Karpas-422 (cell line): ENCODE measurements around the gene SAMD1. TPM values are rescaled to one million over a fixed set of nuclear protein-coding genes. Genes with fewer than 3 reads are reported as not detected.
"Not testable (repeated sequence)": the region's sequence is repeated elsewhere in the genome, so short reads cannot be mapped to it uniquely, and the experiment has no call there.

Experiments used
- DNase-seq: peaks from one replicate; pipeline ENCODE4 v3.0.0-alpha.2; 2015
- H2AFZ ChIP-seq: fragments of 200-600 bp; sonication (generic); 2 replicates; pipeline ENCODE4 v1.6.1; 2014; ENCODE audit warnings: antibody characterized with exemption, low read length, mixed read lengths
- H3K27ac ChIP-seq: fragments of 200-600 bp; sonication (generic); 2 replicates; pipeline ENCODE4 v1.5.1; 2014; ENCODE audit warnings: mild to moderate bottlenecking, low read length, moderate library complexity
- H3K27me3 ChIP-seq: fragments of 200-600 bp; sonication (generic); 2 replicates; pipeline ENCODE4 v1.6.1; 2014; ENCODE audit warnings: low read length, mixed read lengths
- H3K36me3 ChIP-seq: fragments of 200-600 bp; sonication (generic); 2 replicates; pipeline ENCODE4 v1.6.1; 2014; ENCODE audit warnings: low read length, mixed read lengths; ENCODE audit not compliant: insufficient read depth
- H3K4me1 ChIP-seq: fragments of 200-600 bp; sonication (generic); 2 replicates; pipeline ENCODE4 v1.6.1; 2014; ENCODE audit warnings: mild to moderate bottlenecking, low read length, mixed read lengths
- H3K4me2 ChIP-seq: fragments of 200-600 bp; sonication (generic); 2 replicates; pipeline ENCODE4 v1.6.1; 2014; ENCODE audit warnings: low read length, low read depth, mild to moderate bottlenecking; ENCODE audit not compliant: poor library complexity, severe bottlenecking
- H3K4me3 ChIP-seq: fragments of 200-600 bp; sonication (generic); 2 replicates; pipeline ENCODE4 v1.5.1; 2014; ENCODE audit warnings: mild to moderate bottlenecking, antibody characterized with exemption, low read length, mixed read lengths
- H3K79me2 ChIP-seq: fragments of 200-600 bp; sonication (generic); 2 replicates; pipeline ENCODE4 v1.6.1; 2014; ENCODE audit warnings: mild to moderate bottlenecking, low read length, mixed read lengths
- H3K9ac ChIP-seq: fragments of 200-600 bp; sonication (generic); 2 replicates; pipeline ENCODE4 v1.6.0; 2014; ENCODE audit warnings: low read length
- H3K9me2 ChIP-seq: fragments of 200-600 bp; sonication (generic), shearing (Covaris generic); replicated peaks from 2 replicates; pipeline ENCODE4 v1.6.0; 2014; ENCODE audit warnings: mild to moderate bottlenecking, low read length, moderate library complexity; ENCODE audit not compliant: insufficient read depth
- H3K9me3 ChIP-seq: fragments of 300-700, 200-600 bp; sonication (generic); 2 replicates; pipeline ENCODE4 v1.6.1; 2014; ENCODE audit warnings: low read length, mixed read lengths
- H4K20me1 ChIP-seq: fragments of 200-600 bp; sonication (generic); 2 replicates; pipeline ENCODE4 v1.6.1; 2014; ENCODE audit warnings: mild to moderate bottlenecking, antibody characterized with exemption, low read length, low read depth; ENCODE audit not compliant: insufficient read depth
- total RNA-seq: library from RNA; depleted of rRNA; stranded (reverse); fragments of >200 nt; shearing (Covaris generic); gene quantifications from 2 replicates; pipeline ENCODE4 v1.2.3, GENCODE V29; 2014; ENCODE audit warnings: low replicate concordance

The SAMD1 gene
- total RNA-seq, 1 experiment from 2014 or later = 31.8 TPM

DNA sequence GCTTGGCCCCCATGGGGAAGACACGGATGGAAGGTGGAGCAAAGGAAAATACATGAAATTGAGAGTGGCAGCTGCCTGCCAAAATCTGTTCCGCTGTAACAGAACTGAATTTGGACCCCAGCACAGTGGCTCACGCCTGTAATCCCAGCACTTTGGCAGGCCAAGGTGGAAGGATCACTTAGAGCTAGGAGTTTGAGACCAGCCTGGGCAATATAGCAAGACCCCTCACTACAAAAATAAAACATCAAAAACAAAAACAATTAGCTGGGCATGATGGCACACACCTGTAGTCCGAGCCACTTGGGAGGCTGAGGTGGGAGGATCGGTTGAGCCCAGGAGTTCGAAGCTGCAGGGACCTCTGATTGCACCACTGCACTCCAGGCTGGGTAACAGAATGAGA, 38.1 kb downstream of the SAMD1 start:
- Histone ChIP-seq H4K20me1 (no peaks in the 10 kb centered on the region), H3K27me3 (no peaks in the 10 kb centered on the region), H2AFZ (no peak overlapping the region), H3K4me3 (no peak overlapping the region), H3K9me2 (no peaks in the 10 kb centered on the region), H3K4me1 (no peaks in the 10 kb centered on the region), H3K9ac (no peak overlapping the region), H3K36me3 (no peaks in the 10 kb centered on the region), H3K27ac (no peak overlapping the region), H3K9me3 (no peaks in the 10 kb centered on the region; the same call in 1 of the 2 replicates), H3K79me2 (no peaks in the 10 kb centered on the region), H3K4me2 (no peak overlapping the region)
- no peak for DNase-seq

DNA sequence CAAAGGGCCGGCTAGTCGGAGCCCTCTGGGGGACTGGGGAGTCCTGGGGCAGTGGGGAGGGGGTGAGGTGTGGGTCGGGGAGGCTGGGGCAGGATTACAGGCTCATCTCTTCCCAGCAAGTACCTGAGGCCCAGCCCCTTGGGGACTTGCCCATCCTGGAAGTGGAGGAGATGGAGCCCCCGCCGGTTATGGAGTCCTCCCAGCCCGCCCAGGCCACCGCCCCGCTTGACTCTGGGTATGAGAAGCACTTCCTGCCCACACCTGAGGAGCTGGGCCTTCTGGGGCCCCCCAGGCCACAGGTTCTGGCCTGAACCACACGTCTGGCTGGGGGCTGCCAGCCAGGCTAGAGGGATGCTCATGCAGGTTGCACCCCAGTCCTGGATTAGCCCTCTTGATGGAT, 38.6 kb downstream of the SAMD1 start:
- Histone ChIP-seq H3K9me3 (no peaks in the 10 kb centered on the region; the same call in 1 of the 2 replicates), H3K9me2 (no peaks in the 10 kb centered on the region), H3K4me1 (no peaks in the 10 kb centered on the region), H3K27me3 (no peaks in the 10 kb centered on the region), H4K20me1 (no peaks in the 10 kb centered on the region), H3K4me2 (no peak overlapping the region), H3K36me3 (no peaks in the 10 kb centered on the region), H3K4me3 (no peak overlapping the region), H2AFZ (no peak overlapping the region), H3K27ac (no peak overlapping the region), H3K9ac (no peak overlapping the region), H3K79me2 (no peaks in the 10 kb centered on the region)
- DNase-seq = no peak

DNA sequence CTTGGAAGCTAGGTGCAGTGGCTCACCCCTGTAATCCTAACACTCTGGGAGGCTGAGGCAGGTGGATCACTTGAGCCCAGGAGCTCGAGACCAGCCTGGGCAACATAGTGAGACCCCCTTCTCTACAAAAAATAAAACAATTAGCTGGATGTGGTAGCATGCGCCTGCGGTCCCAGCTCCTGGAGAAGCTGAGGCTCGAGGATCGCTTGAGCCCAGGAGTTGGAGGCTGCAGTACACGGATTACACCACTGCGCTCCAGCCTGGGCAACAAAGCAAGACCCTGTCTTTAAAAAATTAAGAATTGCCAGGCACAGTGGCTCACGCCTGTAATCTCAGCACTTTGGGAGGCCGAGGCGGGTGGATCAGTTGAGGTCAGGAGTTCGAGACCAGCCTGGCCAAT, 39.6 kb downstream of the SAMD1 start:
- not testable (repeated sequence) for H3K4me1 ChIP-seq, H3K36me3 ChIP-seq, DNase-seq, H3K27me3 ChIP-seq, H3K4me3 ChIP-seq, H2AFZ ChIP-seq, H3K9ac ChIP-seq, H4K20me1 ChIP-seq, H3K79me2 ChIP-seq, H3K9me3 ChIP-seq, H3K9me2 ChIP-seq, H3K27ac ChIP-seq, H3K4me2 ChIP-seq

DNA sequence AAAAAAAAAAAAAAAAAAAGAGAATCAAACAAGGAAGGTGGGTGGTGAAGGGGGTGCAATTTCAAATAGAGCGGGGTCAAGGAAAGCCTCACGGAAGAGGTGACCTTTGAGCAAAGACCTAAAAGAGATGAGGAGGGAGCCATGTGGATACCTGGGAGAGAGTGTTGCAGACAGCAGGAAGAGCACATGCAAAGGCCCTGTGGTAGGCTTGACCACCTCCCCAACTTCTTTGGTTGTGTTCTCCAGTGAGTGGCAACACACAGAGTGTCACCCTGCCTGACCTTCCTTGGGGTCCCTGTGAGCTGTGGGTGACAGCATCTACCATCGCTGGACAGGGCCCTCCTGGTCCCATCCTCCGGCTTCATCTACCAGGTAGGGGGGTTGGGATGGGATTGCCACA, 40.0 kb downstream of the SAMD1 start:
- Histone ChIP-seq H3K27ac (no peak overlapping the region), H3K4me1 (no peaks in the 10 kb centered on the region), H3K36me3 (no peaks in the 10 kb centered on the region)

DNA sequence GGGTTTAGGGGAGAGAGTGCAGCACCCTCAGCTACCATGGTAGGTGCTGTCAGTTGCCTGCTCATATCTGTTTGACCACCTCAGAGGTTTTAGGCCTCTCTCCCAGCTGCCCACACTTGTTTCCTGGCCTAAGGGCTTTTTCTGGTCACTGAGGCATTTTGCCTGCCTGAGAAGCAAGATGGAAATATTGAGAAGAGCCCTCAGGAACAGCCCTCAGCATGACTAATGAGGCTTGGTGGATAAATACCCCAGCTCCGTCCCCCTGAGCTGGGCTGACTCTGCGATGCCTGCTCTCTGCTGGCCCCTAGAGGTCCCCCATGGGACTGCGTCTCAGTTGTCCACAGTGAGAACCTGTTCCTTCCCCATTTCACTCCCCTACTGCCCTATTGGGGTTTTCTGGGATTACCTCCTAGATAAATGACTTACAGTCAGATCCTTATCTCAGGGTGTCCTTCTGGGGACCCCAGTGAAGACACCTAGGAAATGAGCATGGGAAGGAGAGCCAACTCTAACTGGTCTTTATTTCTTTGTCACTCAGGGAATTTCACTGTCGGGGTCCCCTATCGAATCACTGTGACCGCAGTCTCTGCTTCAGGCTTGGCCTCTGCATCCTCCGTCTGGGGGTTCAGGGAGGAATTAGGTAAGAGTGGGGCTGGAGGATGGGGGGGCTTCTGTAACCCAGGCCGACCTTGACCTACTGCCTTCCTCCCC, 42.0 kb downstream of the SAMD1 start:
- Histone ChIP-seq H3K9ac (no peak overlapping the region), H3K4me1 (no peaks in the 10 kb centered on the region), H3K9me2 (no peaks in the 10 kb centered on the region), H3K27me3 (no peaks in the 10 kb centered on the region), H3K36me3 (no peaks in the 10 kb centered on the region), H3K9me3 (no peaks in the 10 kb centered on the region; the same call in 1 of the 2 replicates), H3K27ac (no peak overlapping the region), H4K20me1 (no peaks in the 10 kb centered on the region), H3K79me2 (no peaks in the 10 kb centered on the region), H3K4me2 (no peak overlapping the region), H3K4me3 (no peak overlapping the region), H2AFZ (no peak overlapping the region)
- peak; percentile 85 for DNase-seq

More for the DNA sequence above, 40.0 kb downstream of the SAMD1 start:
- DNase-seq = no peak
- Histone ChIP-seq H2AFZ (no peak overlapping the region), H3K27me3 (no peaks in the 10 kb centered on the region), H3K4me3 (no peak overlapping the region), H3K9ac (no peak overlapping the region), H4K20me1 (no peaks in the 10 kb centered on the region), H3K4me2 (no peak overlapping the region), H3K9me3 (no peaks in the 10 kb centered on the region; the same call in 1 of the 2 replicates), H3K79me2 (no peaks in the 10 kb centered on the region), H3K9me2 (no peaks in the 10 kb centered on the region)

- H3K27ac ChIP-seq, H3K4me2 ChIP-seq, H3K36me3 ChIP-seq, H3K79me2 ChIP-seq, H3K9ac ChIP-seq, H3K9me2 ChIP-seq, H3K27me3 ChIP-seq, H3K4me1 ChIP-seq, H3K9me3 ChIP-seq, H2AFZ ChIP-seq, DNase-seq, H4K20me1 ChIP-seq, H3K4me3 ChIP-seq: not testable (repeated sequence)
These were observed 42.7 kb downstream of the SAMD1 start for GRCh38 chr19:14047866-14048265.

DNA sequence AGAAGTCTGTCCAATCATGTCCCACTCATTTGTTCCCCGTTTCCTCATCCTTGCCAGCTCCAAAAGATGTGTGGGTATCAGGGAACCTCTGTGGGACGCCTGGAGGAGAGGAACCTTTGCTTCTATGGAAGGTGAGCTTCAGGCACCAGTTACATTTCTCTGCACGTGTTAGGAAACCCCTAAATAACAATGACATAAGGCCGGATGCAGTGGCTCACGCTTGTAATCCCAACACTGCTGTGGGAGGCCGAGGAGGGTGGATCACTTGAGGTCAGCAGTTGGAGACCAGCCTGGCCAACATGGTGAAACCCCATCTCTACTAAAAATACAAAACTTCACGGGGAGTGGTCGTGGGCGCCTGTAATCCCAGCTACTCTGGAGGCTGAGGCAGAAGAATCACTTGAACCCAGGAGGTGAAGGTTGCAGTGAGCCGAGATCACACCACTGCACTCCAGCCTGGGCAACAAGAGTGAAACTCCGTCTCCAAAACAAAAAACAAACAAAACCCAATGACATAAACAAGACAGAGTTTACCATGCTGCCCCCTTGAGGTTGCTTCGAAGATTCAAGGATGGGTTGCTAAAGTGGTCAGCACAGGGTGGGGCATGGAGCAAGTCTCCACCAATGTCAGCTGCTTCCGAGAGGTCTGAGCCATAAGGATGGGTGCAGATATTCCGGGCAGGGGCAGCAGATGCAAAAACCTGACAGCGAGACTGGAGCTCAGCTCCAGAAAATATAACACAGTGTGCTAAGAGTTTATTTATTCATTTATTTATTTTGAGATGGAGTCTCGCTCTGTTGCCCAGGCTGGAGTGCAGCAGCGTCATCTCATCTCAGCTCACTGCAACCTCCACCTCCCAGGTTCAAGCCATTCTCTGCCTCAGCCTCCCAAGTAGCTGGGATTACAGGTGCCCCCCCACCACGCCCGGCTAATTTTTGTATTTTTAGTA, 47.6 kb downstream of the SAMD1 start:
- not testable (repeated sequence) for H3K4me1 ChIP-seq, H3K4me3 ChIP-seq, H3K27me3 ChIP-seq, H3K79me2 ChIP-seq, H3K4me2 ChIP-seq, H3K9ac ChIP-seq, H3K36me3 ChIP-seq, H4K20me1 ChIP-seq, H3K27ac ChIP-seq, H3K9me3 ChIP-seq, H2AFZ ChIP-seq, H3K9me2 ChIP-seq
- peak; percentile 80 for DNase-seq

GRCh38 chr19:14039181-14039580, 51.4 kb downstream of the SAMD1 start:
- DNase-seq = no peak
- no peaks in the 10 kb centered on the region for H3K36me3 ChIP-seq
- no peaks in the 10 kb centered on the region for H4K20me1 ChIP-seq
- no peak overlapping the region for H3K4me2 ChIP-seq
- H3K4me3 ChIP-seq = no peak overlapping the region
- no peaks in the 10 kb centered on the region for H3K79me2 ChIP-seq
- H3K4me1 ChIP-seq = peaks cover 4% of the 10 kb centered on the region; the same call in 1 of the 2 replicates
- H3K9me2 ChIP-seq = no peaks in the 10 kb centered on the region
- H3K9me3 ChIP-seq = no peaks in the 10 kb centered on the region
- H3K27me3 ChIP-seq = no peaks in the 10 kb centered on the region
- H3K27ac ChIP-seq = no peak overlapping the region
- H3K9ac ChIP-seq = no peak overlapping the region
- H2AFZ ChIP-seq = no peak overlapping the region
